Measurements from ENCODE around the gene RITA1.

RITA1 gene

GRCh38 chr12:113154351-113154973 lies 31.1 kb upstream of the RITA1 start:
- Histone ChIP-seq H3K4me1 (peaks cover 5% of the 10 kb centered on the region), H3K27me3 (ENCODE audit: control insufficient read depth, insufficient read depth, low read length) (no peaks in the 10 kb centered on the region), H3K36me3 (ENCODE audit: control insufficient read depth, insufficient read depth, low read length) (no peaks in the 10 kb centered on the region), H3K4me2 (ENCODE audit: low read length) (peak overlapping the region; percentile 11), H3K9ac (no peak overlapping the region), H2AFZ (peak overlapping the region; percentile 39), H3K4me3 (ENCODE audit: low read depth, low read length) (no peak overlapping the region), H3K9me3 (ENCODE audit: control insufficient read depth, low read length) (no peaks in the 10 kb centered on the region), H3K27ac (no peak overlapping the region), H3K79me2 (no peaks in the 10 kb centered on the region)
- no peak for TF ChIP-seq CTCF (IDR thresholded peaks at IDR 0.05)

DNA sequence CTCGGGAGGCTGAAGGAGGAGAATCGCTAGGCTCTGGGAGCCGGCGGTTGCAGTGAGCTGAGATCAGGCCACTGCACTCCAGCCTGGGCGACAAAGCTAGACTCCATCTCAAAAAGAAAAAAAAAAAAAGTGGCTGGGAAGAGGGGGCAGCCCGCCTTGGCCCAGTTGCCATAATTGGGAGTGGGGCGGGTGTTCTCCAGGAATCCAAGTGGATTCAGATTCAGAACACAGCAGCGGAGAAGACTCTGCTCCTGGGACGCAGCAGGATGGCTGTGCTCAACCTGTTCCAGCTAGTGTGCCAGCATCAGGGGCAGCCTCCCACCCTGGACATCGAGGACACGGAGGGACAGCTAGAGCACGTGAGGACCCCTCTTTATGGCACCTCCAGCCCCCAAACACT lies 30.5 kb upstream of the RITA1 start:
- H3K27me3 ChIP-seq (ENCODE audit: control insufficient read depth, insufficient read depth, low read length): no peaks in the 10 kb centered on the region
- no peaks in the 10 kb centered on the region for H3K9me3 ChIP-seq (ENCODE audit: control insufficient read depth, low read length)
- no peak overlapping the region for H3K9ac ChIP-seq
- H3K4me3 ChIP-seq (ENCODE audit: low read depth, low read length): no peak overlapping the region
- no peaks in the 10 kb centered on the region for H3K36me3 ChIP-seq (ENCODE audit: control insufficient read depth, insufficient read depth, low read length)
- H3K79me2 ChIP-seq: no peaks in the 10 kb centered on the region
- H3K4me2 ChIP-seq (ENCODE audit: low read length): no peak overlapping the region
- no peak overlapping the region for H3K27ac ChIP-seq
- H3K4me1 ChIP-seq: peaks cover 5% of the 10 kb centered on the region
- TF ChIP-seq CTCF (IDR thresholded peaks at IDR 0.05): no peak
- no peak overlapping the region for H2AFZ ChIP-seq

DNA sequence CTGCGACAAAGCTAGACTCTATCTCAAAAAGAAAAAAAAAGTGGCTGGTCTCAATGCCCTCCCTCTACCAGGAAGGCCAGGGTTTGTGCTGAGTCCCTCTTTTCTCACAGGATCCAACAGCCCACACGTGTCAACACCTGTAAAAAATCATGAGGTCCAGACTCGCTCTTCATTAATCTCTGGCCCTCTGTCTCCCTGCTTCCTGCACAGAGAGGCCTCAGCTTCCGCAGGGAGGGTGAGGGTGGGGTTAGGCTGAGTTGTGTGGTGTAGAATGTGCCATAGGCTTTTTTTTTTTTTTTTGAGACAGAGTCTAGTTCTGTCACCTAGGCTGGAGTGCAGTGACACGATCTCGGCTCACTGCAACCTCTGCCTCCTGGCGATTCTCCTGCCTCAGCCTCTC lies 29.9 kb upstream of the RITA1 start:
- Histone ChIP-seq H3K9ac (no peak overlapping the region), H3K4me3 (ENCODE audit: low read depth, low read length) (no peak overlapping the region), H3K9me3 (ENCODE audit: control insufficient read depth, low read length) (no peaks in the 10 kb centered on the region), H3K27ac (no peak overlapping the region), H3K27me3 (ENCODE audit: control insufficient read depth, insufficient read depth, low read length) (no peaks in the 10 kb centered on the region), H3K4me2 (ENCODE audit: low read length) (no peak overlapping the region), H3K36me3 (ENCODE audit: control insufficient read depth, insufficient read depth, low read length) (no peaks in the 10 kb centered on the region), H3K4me1 (peaks cover 5% of the 10 kb centered on the region), H3K79me2 (no peaks in the 10 kb centered on the region), H2AFZ (no peak overlapping the region)
- no peak for TF ChIP-seq CTCF (IDR thresholded peaks at IDR 0.05)

GRCh38 chr12:113157218-113157859 lies 28.2 kb upstream of the RITA1 start:
- H3K4me2 ChIP-seq (ENCODE audit: low read length): no peak overlapping the region
- H3K79me2 ChIP-seq: no peaks in the 10 kb centered on the region
- no peaks in the 10 kb centered on the region for H3K36me3 ChIP-seq (ENCODE audit: control insufficient read depth, insufficient read depth, low read length)
- no peaks in the 10 kb centered on the region for H3K27me3 ChIP-seq (ENCODE audit: control insufficient read depth, insufficient read depth, low read length)
- no peak for TF ChIP-seq CTCF (IDR thresholded peaks at IDR 0.05)
- no peak overlapping the region for H3K27ac ChIP-seq
- no peak overlapping the region for H2AFZ ChIP-seq
- H3K9ac ChIP-seq: no peak overlapping the region
- no peak overlapping the region for H3K4me3 ChIP-seq (ENCODE audit: low read depth, low read length)
- H3K9me3 ChIP-seq (ENCODE audit: control insufficient read depth, low read length): no peaks in the 10 kb centered on the region
- peaks cover 4% of the 10 kb centered on the region for H3K4me1 ChIP-seq
